Choroid plexus epithelial cell (primary cell): ENCODE data around the gene ANKHD1.

Experiments used
- DNase-seq: peaks from one replicate; pipeline ENCODE4 v3.0.0-alpha.2; 2010; ENCODE audit warnings: low read depth
- H3K4me3 ChIP-seq: 2 replicates; pipeline ENCODE4 v1.5.1; 2011; ENCODE audit warnings: low read depth, mild to moderate bottlenecking, control low read depth, low read length, moderate library complexity
- TF ChIP-seq, protein P1 (sequence below): conservative IDR thresholded peaks from 2 replicates; pipeline ENCODE4 v1.5.1; 2011; ENCODE audit warnings: low read depth, mild to moderate bottlenecking, control low read depth, inconsistent platforms, low read length, moderate library complexity

Gene ANKHD1

DNA sequence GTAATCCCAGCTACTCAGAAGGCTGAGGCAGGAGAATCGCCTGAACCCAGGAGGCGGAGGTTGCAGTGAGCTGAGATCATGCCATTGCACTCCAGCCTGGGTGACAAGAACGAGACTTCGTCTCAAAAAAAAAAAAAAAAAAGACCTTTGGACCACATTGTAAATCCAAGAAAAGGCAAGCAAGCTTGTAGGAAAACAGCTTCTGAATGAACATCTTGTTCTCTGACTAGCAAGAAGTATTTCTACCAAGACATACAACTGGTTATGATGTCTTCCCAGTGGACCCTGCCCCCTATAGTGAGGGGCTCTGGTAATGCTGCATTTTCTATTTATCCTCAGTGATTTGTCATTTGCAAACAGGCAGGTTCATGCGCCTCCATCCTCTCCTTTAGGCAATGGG, 141.3 kb downstream of the ANKHD1 start:
- TF ChIP-seq, protein P1, sequence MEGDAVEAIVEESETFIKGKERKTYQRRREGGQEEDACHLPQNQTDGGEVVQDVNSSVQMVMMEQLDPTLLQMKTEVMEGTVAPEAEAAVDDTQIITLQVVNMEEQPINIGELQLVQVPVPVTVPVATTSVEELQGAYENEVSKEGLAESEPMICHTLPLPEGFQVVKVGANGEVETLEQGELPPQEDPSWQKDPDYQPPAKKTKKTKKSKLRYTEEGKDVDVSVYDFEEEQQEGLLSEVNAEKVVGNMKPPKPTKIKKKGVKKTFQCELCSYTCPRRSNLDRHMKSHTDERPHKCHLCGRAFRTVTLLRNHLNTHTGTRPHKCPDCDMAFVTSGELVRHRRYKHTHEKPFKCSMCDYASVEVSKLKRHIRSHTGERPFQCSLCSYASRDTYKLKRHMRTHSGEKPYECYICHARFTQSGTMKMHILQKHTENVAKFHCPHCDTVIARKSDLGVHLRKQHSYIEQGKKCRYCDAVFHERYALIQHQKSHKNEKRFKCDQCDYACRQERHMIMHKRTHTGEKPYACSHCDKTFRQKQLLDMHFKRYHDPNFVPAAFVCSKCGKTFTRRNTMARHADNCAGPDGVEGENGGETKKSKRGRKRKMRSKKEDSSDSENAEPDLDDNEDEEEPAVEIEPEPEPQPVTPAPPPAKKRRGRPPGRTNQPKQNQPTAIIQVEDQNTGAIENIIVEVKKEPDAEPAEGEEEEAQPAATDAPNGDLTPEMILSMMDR = no peak
- no peak overlapping the region for H3K4me3 ChIP-seq
- no peak for DNase-seq

DNA sequence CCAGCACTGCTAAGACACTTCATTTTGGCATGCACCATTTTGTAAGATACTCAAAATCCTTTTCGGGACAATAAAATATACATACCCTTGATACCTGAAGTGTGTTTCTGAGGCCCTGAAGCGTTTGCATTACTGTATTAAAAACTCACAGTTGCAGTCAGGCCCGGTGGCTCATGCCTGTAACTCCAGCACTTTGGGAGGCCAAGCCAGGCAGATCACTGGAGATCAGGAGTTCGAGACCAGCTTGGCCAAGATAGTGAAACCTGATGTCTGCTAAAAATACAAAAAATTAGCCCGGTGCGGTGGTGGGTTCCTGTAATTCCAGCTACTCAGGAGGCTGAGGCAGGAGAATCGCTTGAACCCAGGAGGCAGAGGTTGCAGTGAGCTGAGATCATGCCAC, 143.4 kb downstream of the ANKHD1 start:
- DNase-seq = no peak
- no peak overlapping the region for H3K4me3 ChIP-seq
- TF ChIP-seq, protein P1 = no peak

DNA sequence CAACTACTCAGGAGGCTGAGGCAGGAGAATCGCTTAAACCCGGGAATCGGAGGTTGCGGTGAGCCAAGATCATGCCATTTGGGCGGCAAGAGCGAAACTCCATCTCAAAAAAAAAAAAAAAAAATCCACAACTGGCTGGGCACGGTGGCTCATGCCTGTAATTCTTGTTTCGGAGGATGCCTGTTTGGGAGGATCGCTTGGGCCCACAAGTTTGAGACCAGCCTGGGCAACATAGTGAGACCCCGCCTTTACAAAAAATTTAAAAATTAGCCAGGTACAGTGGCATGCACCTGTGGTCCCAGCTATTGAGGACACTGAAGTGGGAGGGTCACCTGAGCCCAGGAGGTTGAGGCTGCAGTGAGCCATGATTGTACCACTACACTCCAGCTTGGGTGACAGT, 144.0 kb downstream of the ANKHD1 start:
- DNase-seq = no peak
- TF ChIP-seq, protein P1 = no peak
- no peak overlapping the region for H3K4me3 ChIP-seq

GRCh38 chr5:140546851-140547507, 145.3 kb downstream of the ANKHD1 start:
- TF ChIP-seq, protein P1 = no peak
- DNase-seq = no peak
- no peak overlapping the region for H3K4me3 ChIP-seq

GRCh38 chr5:140547508-140548299, 146.1 kb downstream of the ANKHD1 start, which contains the start of gene EIF4EBP3:
TSS of gene EIF4EBP3 (plus strand) at chr5:140547662. CDS start at chr5:140547738, 76 bp downstream.
- H3K4me3 ChIP-seq = peak within 1 kb of the TSS; percentile 58
- DNase-seq = peak; percentile 98
- TF ChIP-seq, protein P1 = peak; percentile 72

- no peak for DNase-seq
- TF ChIP-seq, protein P1 = no peak
- peak overlapping the region; percentile 58 for H3K4me3 ChIP-seq
Measured at GRCh38 chr5:140548300-140548688, 146.7 kb downstream of the ANKHD1 start.
